PC-9 (cell line): ENCODE data around the gene ALDOB. TPM values are rescaled to one million over a fixed set of nuclear protein-coding genes. Genes with fewer than 3 reads are reported as not detected.

ENCODE experiments used
- BruUV-seq: library from RNA; stranded (reverse); fragments of 400-500 nt; replicated peaks from 2 replicates; lab custom pipeline; 2021; lab: Mats Ljungman, UMichigan
- CTCF ChIA-PET: fragments of 300-600 bp; sonication (Branson Sonifier 250); formaldehyde crosslinking; loops from one replicate; lab custom pipeline; 2022; ENCODE audit warnings: antibody characterized with exemption; lab: Charles Lee
- POLR2A ChIA-PET: fragments of 300-600 bp; sonication (Branson Sonifier 250); formaldehyde crosslinking; loops from one replicate; lab custom pipeline; 2022; ENCODE audit warnings: antibody characterized with exemption; ENCODE audit not compliant: unreplicated experiment; lab: Charles Lee
- DNase-seq, 2 experiments: peaks; one replicate each; pipeline versions ENCODE4 v3.0.0 to v3.0.0-alpha.2; 2015 to 2022; ENCODE audit warnings: mixed read lengths in 1 of 2
- H2AFZ ChIP-seq: fragments of 200-600 bp; sonication (generic); 2 replicates; pipeline ENCODE4 v1.8.1; 2017; ENCODE audit warnings: antibody characterized with exemption
- H3F3A ChIP-seq: fragments of 200-600 bp; sonication (generic); 2 replicates; pipeline ENCODE4 v1.8.1; 2017; ENCODE audit warnings: antibody characterized with exemption, mild to moderate bottlenecking, low read depth; ENCODE audit not compliant: insufficient read depth
- H3K27ac ChIP-seq: fragments of 200-600 bp; sonication (generic); 2 replicates; pipeline ENCODE4 v1.6.1; 2016; ENCODE audit warnings: mixed run types
- H3K27me3 ChIP-seq: fragments of 200-600 bp; sonication (generic); 2 replicates; pipeline ENCODE4 v1.6.1; 2016; ENCODE audit warnings: low read depth, mixed run types; ENCODE audit not compliant: insufficient read depth
- H3K36me3 ChIP-seq: fragments of 200-600 bp; sonication (generic); 2 replicates; pipeline ENCODE4 v1.6.1; 2016; ENCODE audit warnings: low read depth, mixed run types
- H3K4me1 ChIP-seq: fragments of 200-600 bp; sonication (generic); replicated peaks from 2 replicates; pipeline ENCODE4 v1.6.1; 2016; ENCODE audit warnings: mixed run types; ENCODE audit not compliant: insufficient read depth
- H3K4me2 ChIP-seq: fragments of 200-600 bp; sonication (generic); 2 replicates; pipeline ENCODE4 v1.6.1; 2017; ENCODE audit warnings: mixed run types
- H3K4me3 ChIP-seq: fragments of 200-600 bp; sonication (generic); 2 replicates; pipeline ENCODE4 v1.6.1; 2016; ENCODE audit warnings: mixed run types
- H3K79me2 ChIP-seq: fragments of 200-600 bp; sonication (generic); 2 replicates; pipeline ENCODE4 v1.6.1; 2017; ENCODE audit warnings: low read depth, mixed run types
- H3K9me2 ChIP-seq: fragments of 200-600 bp; sonication (generic); 2 replicates; pipeline ENCODE4 v1.8.1; 2017; ENCODE audit warnings: mild to moderate bottlenecking; ENCODE audit not compliant: insufficient read depth
- H3K9me3 ChIP-seq: fragments of 200-600 bp; sonication (generic); 2 replicates; pipeline ENCODE4 v1.8.1; 2016; ENCODE audit warnings: low read depth; ENCODE audit not compliant: insufficient read depth
- H4K20me1 ChIP-seq: fragments of 200-600 bp; sonication (generic); 2 replicates; pipeline ENCODE4 v1.8.1; 2017; ENCODE audit not compliant: insufficient read depth
- EZH2 ChIP-seq: fragments of 200-600 bp; sonication (generic); IDR thresholded peaks from 2 replicates; pipeline ENCODE4 v1.8.0; 2017; ENCODE audit warnings: antibody characterized with exemption, low read depth
- intact Hi-C: fragments of 100-400 bp; cut with micrococcal nuclease; formaldehyde crosslinking; loops from one replicate; pipeline ENCODE4 v1.10.0; 2022; ENCODE audit not compliant: unreplicated experiment
- total RNA-seq: library from RNA; stranded (reverse); gene quantifications from 2 replicates; pipeline ENCODE4 v1.2.3, GENCODE V29; 2021
- TF ChIP-seq, protein P1 (sequence below): fragments of 200-600 bp; sonication (generic); conservative IDR thresholded peaks from 2 replicates; pipeline ENCODE4 v1.6.1; 2017; ENCODE audit warnings: mixed run types, antibody characterized with exemption, mild to moderate bottlenecking, moderate library complexity

ALDOB gene
- total RNA-seq, 1 experiment from 2014 or later: not detected

DNA sequence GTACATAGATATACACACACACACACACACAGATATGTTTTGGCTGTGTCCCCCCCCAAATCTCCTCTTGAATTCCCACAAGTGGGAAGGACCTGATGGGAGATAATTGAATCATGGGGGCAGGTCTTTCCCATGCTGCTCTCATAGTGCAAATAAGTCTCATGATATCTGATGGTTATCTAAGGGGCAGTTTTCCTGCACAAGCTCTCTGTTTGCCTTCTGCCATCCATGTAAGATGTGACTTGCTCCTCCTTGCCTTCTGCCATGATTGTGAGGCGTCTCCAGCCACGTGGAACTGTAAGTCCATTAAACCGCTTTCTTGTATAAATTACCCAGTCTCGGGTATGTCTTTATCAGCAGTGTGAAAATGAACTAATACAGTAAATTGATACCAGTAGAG lies 15.9 kb upstream of the ALDOB start:
- DNase-seq: no peak
- H3K79me2 ChIP-seq: no peaks in the 10 kb centered on the region
- no peaks in the 10 kb centered on the region for H3K9me3 ChIP-seq
- intact Hi-C loops: no loop called here
- H3K4me1 ChIP-seq: no peaks in the 10 kb centered on the region
- POLR2A ChIA-PET: no interaction called here
- H3F3A ChIP-seq: no peaks in the 10 kb centered on the region
- no peak overlapping the region for H3K27ac ChIP-seq
- no peak overlapping the region for H3K4me3 ChIP-seq
- H3K27me3 ChIP-seq: peaks cover 12% of the 10 kb centered on the region; the same call in 1 of the 2 replicates
- no peaks in the 10 kb centered on the region for H3K9me2 ChIP-seq
- no TSS peak for BruUV-seq
- no peaks in the 10 kb centered on the region; the same call in 1 of the 2 replicates for H4K20me1 ChIP-seq
- no peaks in the 10 kb centered on the region for H3K36me3 ChIP-seq
- no peak overlapping the region for H3K4me2 ChIP-seq
- CTCF ChIA-PET: no interaction called here
- TF ChIP-seq EZH2: no peak
- TF ChIP-seq, protein P1, sequence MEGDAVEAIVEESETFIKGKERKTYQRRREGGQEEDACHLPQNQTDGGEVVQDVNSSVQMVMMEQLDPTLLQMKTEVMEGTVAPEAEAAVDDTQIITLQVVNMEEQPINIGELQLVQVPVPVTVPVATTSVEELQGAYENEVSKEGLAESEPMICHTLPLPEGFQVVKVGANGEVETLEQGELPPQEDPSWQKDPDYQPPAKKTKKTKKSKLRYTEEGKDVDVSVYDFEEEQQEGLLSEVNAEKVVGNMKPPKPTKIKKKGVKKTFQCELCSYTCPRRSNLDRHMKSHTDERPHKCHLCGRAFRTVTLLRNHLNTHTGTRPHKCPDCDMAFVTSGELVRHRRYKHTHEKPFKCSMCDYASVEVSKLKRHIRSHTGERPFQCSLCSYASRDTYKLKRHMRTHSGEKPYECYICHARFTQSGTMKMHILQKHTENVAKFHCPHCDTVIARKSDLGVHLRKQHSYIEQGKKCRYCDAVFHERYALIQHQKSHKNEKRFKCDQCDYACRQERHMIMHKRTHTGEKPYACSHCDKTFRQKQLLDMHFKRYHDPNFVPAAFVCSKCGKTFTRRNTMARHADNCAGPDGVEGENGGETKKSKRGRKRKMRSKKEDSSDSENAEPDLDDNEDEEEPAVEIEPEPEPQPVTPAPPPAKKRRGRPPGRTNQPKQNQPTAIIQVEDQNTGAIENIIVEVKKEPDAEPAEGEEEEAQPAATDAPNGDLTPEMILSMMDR: no peak
- H2AFZ ChIP-seq: no peak overlapping the region

DNA sequence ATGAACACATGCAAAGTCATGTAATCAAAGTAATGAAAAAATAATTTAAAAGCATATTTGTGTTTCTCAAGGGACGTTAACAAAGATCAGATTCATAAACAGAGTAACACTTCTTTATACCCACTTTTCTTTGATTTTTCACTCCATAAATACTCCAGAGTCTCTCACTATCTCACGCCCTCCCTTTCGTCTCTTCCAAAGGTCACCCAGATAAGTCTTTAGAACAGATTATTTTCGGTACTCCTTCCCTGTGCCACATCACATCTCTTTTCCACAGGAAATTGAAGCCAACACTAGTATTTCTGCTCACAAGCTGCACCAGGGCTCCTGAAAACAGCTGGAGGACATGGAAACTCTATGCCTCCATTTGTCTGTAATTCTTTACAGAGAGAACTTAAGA lies 15.4 kb upstream of the ALDOB start:
- CTCF ChIA-PET: no interaction called here

DNA sequence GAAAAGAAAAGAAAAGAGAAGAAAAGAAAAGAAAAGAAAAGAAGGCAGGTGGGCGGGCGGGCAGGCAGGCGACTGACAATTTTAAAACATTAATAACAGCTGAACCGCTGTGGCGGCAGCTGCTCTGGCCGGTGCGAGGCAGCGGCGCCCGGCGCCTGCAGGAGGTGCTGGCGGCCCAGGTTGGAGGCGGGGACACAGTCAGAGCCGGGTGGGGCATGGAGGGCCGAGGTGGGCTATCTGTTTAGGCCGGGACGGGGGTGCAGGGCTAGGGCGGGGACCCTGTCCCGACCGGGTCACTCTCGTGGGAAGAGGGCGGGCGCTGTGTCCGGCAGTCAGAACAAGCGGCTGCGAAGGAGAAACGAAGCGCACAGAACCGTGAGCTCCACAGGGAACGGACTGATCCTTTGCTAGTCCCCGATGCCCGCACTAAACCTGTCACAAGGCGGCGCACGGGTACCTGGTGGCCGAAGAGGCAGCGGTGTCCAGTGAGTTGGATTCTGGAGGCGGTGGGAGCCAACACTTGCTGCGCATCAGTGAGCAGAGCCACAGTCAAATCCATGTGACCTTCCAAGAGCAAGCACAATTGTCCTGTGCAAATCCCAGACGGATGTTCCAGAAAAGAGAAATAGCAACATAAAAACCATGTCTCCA lies 13.6 kb upstream of the ALDOB start:
- intact Hi-C loops: loop anchor here (2.0 kb wide), 1 partner anchor 84 kb away; the partner anchor contains the start of gene RNF20
- H3K4me2 ChIP-seq: peak overlapping the region; percentile 78
- no TSS peak for BruUV-seq
- H3K36me3 ChIP-seq: no peaks in the 10 kb centered on the region
- H3K27me3 ChIP-seq: peaks cover 12% of the 10 kb centered on the region; the same call in 1 of the 2 replicates
- no peaks in the 10 kb centered on the region for H3K9me2 ChIP-seq
- POLR2A ChIA-PET: interaction anchor here (0.6 kb wide), 2 partner anchors 50 to 83 kb away, joined by 6 to 10 read pairs; no protein-coding TSS in a partner anchor
- H3K4me1 ChIP-seq: no peaks in the 10 kb centered on the region
- H3K4me3 ChIP-seq: peak overlapping the region; percentile 64
- no peak overlapping the region for H3K27ac ChIP-seq
- no peaks in the 10 kb centered on the region for H3F3A ChIP-seq
- DNase-seq: peak; percentile 66 to 67
- H3K9me3 ChIP-seq: no peaks in the 10 kb centered on the region
- no peaks in the 10 kb centered on the region; the same call in 1 of the 2 replicates for H4K20me1 ChIP-seq
- TF ChIP-seq EZH2: no peak
- TF ChIP-seq, protein P1: peak; percentile 71
- CTCF ChIA-PET: interaction anchor here (0.6 to 1.1 kb wide), 5 partner anchors 10 to 84 kb away, joined by 3 to 5 read pairs (median 4); no protein-coding TSS in a partner anchor
- H2AFZ ChIP-seq: peak overlapping the region; percentile 79; the same call in 1 of the 2 replicates
- H3K79me2 ChIP-seq: no peaks in the 10 kb centered on the region

More for the DNA sequence above, 15.4 kb upstream of the ALDOB start:
- no peak overlapping the region for H3K4me3 ChIP-seq
- intact Hi-C loops: no loop called here
- no peaks in the 10 kb centered on the region for H3K9me3 ChIP-seq
- no peak overlapping the region for H3K27ac ChIP-seq
- no peaks in the 10 kb centered on the region for H3K36me3 ChIP-seq
- no peak overlapping the region for H2AFZ ChIP-seq
- TF ChIP-seq EZH2: no peak
- H4K20me1 ChIP-seq: no peaks in the 10 kb centered on the region; the same call in 1 of the 2 replicates
- POLR2A ChIA-PET: no interaction called here
- BruUV-seq: no TSS peak
- no peaks in the 10 kb centered on the region for H3K79me2 ChIP-seq
- no peak for DNase-seq
- H3K4me2 ChIP-seq: no peak overlapping the region
- H3K4me1 ChIP-seq: no peaks in the 10 kb centered on the region
- no peaks in the 10 kb centered on the region for H3K9me2 ChIP-seq
- no peaks in the 10 kb centered on the region for H3F3A ChIP-seq
- peaks cover 12% of the 10 kb centered on the region; the same call in 1 of the 2 replicates for H3K27me3 ChIP-seq
